Pancreas (tissue), 10 donors: ENCODE results near the gene EPN2. TPM values are rescaled to one million over a fixed set of nuclear protein-coding genes. Genes with fewer than 3 reads are reported as not detected.

Experiments
- ATAC-seq, 4 donors: fragments of 200-7000 bp; cut with Tn5 transposase; one replicate each; pipeline versions ENCODE4 v1.8.0 to v1.9.1; 2020; ENCODE audit warnings: mild to moderate bottlenecking in 4 of 4, moderate library complexity in 4 of 4
- DNase-seq, 6 donors: peaks; one replicate each; pipeline ENCODE4 v3.0.0-alpha.2; 2020
- FAIRE-seq: peaks from 2 replicates; lab custom pipeline; 2012; peaks lifted over from hg19 to GRCh38; lab: Jason Lieb, UNC
- H3K27ac ChIP-seq, 4 donors: fragments of 200-600 bp; sonication (generic); 1 replicate in 3 of 4; 2 replicates in 1 of 4; pipeline versions ENCODE4 v1.5.0 to v1.8.0; 2020
- H3K27me3 ChIP-seq, 4 donors: fragments of 200-600 bp; one replicate each; pipeline ENCODE4 v1.8.0; 2021
- H3K36me3 ChIP-seq, 3 donors: fragments of 200-600 bp; sonication (generic) in 1 of 3; one replicate each; pipeline versions ENCODE4 v1.5.0 to v1.8.0; 2020 to 2021
- H3K4me1 ChIP-seq, 3 donors: fragments of 200-600 bp; one replicate each; pipeline ENCODE4 v1.8.0; 2021
- H3K4me3 ChIP-seq, 4 donors: fragments of 200-600 bp; sonication (generic) in 2 of 4; one replicate each; pipeline versions ENCODE4 v1.5.0 to v1.8.0; 2020 to 2021
- H3K9me3 ChIP-seq, 4 donors: fragments of 200-600 bp; one replicate each; pipeline ENCODE4 v1.8.0; 2021
- WGBS, 2 donors: extraction: QIAGEN DNeasy Blood & Tissue Kit; methylation state at CpG; one replicate each; pipeline ENCODE4 v1.1.7; 2013; 5-methylcytosine and 5-hydroxymethylcytosine counted together
- intact Hi-C, 3 donors: fragments of 100-400 bp; cut with DNase I; formaldehyde crosslinking; loops; one replicate each; pipeline versions ENCODE4 v1.11.1 to v1.14.2; 2022
- polyA plus RNA-seq, 2 donors: library from polyadenylated mRNA; stranded (reverse); fragments of 200-250 nt; gene quantifications; one replicate each; pipeline ENCODE4 v1.2.3, GENCODE V29; 2013
- total RNA-seq, 6 donors: library from RNA; stranded (reverse); fragmentation: NEBNext Ultra II Directional in 4 of 6; extraction: Animal tissue kit (Norgen Biotek cat#: 25700) in 4 of 6; gene quantifications; one replicate each; pipeline versions ENCODE4 v1.2.1 to v1.2.4, GENCODE V29; 2021 to 2023
- TF ChIP-seq, protein P1 (sequence below), 4 donors: fragments of 200-600 bp; sonication (generic) in 3 of 4; IDR thresholded peaks; one replicate each; pipeline versions ENCODE4 v1.5.0 to v1.8.0; 2021; ENCODE audit warnings: antibody characterized with exemption in 4 of 4
- donor health status: healthy with polysubstance abuse.
- donor health status: DM: no; HTN: no; CAD: no; lungs with moderate emphysema.
- donor health status: DM: no; HTN: no; CAD: no.
- donor health status: control.
- donor health status: control.
- donor health status: Bipolar disorder and iron deficiency.
- donor health status: DM: yes; HTN: yes; CAD: no.
- donor health status: DM: no; HTN: no; CAD: no.
- donor health status: DM: no; HTN: no; CAD: no.
- donor health status: DM: yes; HTN: yes; CAD: no.

EPN2 gene
- total and polyA plus RNA-seq, 8 donors: 13.4 to 29.4 (median 15.7) TPM

DNA sequence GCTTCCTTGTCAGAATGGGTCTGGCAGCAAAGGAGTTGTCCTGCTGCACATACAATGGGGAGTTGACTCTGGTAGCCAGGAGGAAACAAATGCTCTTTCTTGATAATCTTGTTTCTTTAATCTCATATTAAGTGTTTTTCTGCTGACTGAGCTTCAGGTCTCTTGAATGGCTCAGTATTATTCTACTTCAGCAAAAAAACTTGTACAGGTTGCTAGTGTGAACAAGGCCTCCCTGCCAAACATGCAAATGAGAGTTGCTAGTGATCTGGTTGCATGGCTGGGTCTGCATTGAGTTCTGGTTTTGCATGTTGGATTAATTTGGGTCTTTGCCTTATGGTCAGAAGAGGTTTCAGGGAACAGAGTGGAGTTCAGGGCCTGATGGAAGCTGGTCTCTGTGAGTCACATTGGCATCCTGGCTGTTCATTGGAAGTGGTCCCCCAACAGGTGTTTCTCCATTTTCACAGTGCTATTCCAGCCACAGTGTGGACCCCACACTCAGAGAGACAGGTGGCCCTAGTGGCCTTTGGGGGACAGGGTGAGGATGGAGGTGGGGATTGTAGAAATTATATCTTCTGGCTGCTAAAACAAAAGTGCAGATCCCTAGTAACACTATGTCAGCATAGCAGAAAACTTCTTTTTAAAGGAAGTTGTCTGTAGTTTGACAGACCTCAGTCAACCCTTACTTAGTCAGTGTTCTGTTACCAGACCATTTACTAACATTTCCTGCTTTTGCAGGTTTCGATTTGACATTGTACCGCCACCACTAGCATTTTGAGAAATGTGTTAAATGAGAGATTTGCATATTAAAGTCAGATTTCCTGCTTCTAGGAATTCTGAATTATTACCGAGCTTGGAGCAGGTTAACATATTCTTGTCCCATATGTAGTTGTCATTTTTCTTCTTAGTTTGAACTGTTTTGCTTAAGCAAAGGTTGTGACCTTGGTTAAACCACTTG, 47.1 kb downstream of the EPN2 start:
- DNase-seq (no peak), ATAC-seq (no peak), FAIRE-seq (no peak)
- H3K9me3 ChIP-seq: no peaks in the 10 kb centered on the region
- no peak overlapping the region for H3K27ac ChIP-seq
- no peaks in the 10 kb centered on the region for H3K36me3 ChIP-seq
- no peaks in the 10 kb centered on the region for H3K27me3 ChIP-seq
- H3K4me3 ChIP-seq: no peak overlapping the region
- TF ChIP-seq, protein P1, sequence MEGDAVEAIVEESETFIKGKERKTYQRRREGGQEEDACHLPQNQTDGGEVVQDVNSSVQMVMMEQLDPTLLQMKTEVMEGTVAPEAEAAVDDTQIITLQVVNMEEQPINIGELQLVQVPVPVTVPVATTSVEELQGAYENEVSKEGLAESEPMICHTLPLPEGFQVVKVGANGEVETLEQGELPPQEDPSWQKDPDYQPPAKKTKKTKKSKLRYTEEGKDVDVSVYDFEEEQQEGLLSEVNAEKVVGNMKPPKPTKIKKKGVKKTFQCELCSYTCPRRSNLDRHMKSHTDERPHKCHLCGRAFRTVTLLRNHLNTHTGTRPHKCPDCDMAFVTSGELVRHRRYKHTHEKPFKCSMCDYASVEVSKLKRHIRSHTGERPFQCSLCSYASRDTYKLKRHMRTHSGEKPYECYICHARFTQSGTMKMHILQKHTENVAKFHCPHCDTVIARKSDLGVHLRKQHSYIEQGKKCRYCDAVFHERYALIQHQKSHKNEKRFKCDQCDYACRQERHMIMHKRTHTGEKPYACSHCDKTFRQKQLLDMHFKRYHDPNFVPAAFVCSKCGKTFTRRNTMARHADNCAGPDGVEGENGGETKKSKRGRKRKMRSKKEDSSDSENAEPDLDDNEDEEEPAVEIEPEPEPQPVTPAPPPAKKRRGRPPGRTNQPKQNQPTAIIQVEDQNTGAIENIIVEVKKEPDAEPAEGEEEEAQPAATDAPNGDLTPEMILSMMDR (IDR thresholded peaks at IDR 0.05): no peak
- no peaks in the 10 kb centered on the region for H3K4me1 ChIP-seq
- intact Hi-C loops: no loop called here
- WGBS, 2 donors: 79 to 86% methylated on average over 3 of the region's 3 CpGs

DNA sequence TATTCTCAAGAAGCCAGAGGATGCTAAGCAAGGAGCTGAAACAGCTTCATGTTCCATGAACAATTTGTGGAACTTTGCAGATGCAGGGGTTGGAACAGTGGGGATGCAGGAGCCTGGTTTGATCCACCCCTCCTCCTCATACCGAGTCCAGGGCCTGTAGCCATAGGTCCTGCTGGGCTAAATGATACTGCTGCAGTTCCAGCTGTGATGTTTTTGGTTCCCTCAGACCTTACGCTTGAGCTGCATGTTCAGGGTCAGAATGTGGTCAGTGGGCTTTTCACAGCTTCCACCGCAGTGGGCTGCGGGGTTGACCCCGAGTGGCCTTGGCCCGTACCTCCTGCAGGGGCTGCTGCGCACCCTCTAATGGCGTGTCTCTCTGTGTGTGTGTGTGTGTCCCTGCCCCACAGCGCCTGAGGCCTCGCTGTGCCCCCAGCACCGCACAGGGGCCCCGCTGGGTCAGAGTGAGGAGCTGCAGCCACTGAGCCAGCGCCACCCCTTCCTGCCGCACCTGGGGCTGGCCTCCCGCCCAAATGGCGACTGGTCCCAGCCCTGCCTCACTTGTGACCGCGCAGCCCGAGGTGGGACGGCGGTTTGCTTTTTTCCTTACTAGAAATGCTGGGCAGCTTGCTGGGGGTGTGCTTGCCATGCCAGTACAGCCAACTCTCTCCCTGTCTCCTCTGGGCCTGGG, 48.2 kb downstream of the EPN2 start:
- 94% methylated on average over 21 of the region's 21 CpGs for whole genome bisulfite sequencing, 2 donors
- no peak for ATAC-seq
- Histone ChIP-seq H3K4me1 (no peaks in the 10 kb centered on the region), H3K27ac (no peak overlapping the region), H3K27me3 (no peaks in the 10 kb centered on the region), H3K9me3 (no peaks in the 10 kb centered on the region), H3K4me3 (no peak overlapping the region), H3K36me3 (no peaks in the 10 kb centered on the region)
- intact Hi-C loops: no loop called here
- TF ChIP-seq, protein P1 (IDR thresholded peaks at IDR 0.05): no peak
- DNase-seq: no peak
- FAIRE-seq: no peak

DNA sequence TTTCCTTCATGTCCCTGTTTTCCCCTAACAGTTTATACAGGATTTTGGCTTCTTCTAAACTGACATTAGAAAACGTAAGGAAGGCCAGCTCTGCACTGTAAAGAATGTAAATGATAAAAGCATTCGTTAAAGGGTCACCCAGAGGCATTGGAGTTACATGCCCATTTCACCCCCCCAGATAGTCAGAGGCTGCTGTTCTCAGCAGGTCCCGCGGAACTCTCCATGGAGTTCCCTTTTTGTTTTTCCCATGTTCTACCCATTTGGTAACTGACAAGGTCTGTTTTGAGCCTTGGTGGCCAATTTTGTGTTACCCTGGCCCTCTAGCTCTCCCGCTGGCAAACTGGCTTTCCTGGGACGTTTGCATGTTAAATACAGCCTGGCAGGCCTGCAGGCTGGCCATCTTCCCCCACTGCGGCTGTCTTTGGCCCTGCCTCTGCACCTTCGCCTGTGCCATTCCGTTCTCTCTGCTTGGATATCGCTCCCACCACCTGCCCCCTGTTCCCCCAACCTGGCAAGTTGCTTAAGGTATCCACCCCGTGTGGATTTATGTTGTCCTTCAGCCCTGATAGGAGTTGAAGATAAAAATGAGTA, 49.7 kb downstream of the EPN2 start:
- WGBS, 2 donors: 65 to 69% methylated on average over 11 of the region's 11 CpGs
- intact Hi-C loops: no loop called here
- H3K4me3 ChIP-seq: no peak overlapping the region
- no peaks in the 10 kb centered on the region for H3K36me3 ChIP-seq
- no peaks in the 10 kb centered on the region for H3K4me1 ChIP-seq
- H3K9me3 ChIP-seq: no peaks in the 10 kb centered on the region
- no peak overlapping the region for H3K27ac ChIP-seq
- DNase-seq: no peak
- TF ChIP-seq, protein P1 (IDR thresholded peaks at IDR 0.05): no peak
- FAIRE-seq: no peak
- no peaks in the 10 kb centered on the region for H3K27me3 ChIP-seq
- ATAC-seq: no peak

DNA sequence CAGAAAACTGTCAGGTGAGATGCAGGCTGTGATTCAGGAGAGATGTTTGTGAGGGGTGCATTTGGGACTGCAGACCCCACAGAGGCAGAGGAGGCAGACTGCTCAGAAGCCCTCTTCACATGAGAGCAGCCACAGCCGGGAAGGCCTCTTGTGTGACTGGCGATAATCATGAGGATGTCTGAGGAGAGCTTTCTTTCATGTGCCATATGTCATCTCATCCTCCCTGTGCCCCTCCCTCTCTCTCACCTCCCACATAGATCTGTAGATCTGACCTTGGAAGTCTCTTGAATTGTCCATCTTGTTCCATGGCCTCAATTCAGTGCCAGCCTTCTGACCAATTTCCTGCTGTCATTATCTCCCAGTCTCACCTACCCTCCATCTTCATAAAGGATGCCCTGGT, 50.5 kb downstream of the EPN2 start:
- no peaks in the 10 kb centered on the region for H3K36me3 ChIP-seq
- H3K27ac ChIP-seq: no peak overlapping the region
- H3K4me1 ChIP-seq: no peaks in the 10 kb centered on the region
- H3K4me3 ChIP-seq: no peak overlapping the region
- intact Hi-C loops: no loop called here
- WGBS, 2 donors: 80 to 94% methylated on average over 2 of the region's 2 CpGs
- no peaks in the 10 kb centered on the region for H3K9me3 ChIP-seq
- FAIRE-seq (no peak), ATAC-seq (no peak), DNase-seq (no peak)
- TF ChIP-seq, protein P1 (IDR thresholded peaks at IDR 0.05): no peak
- H3K27me3 ChIP-seq: no peaks in the 10 kb centered on the region
